BLaER1 treated with 17β-estradiol and CSF1 and Interleukin-3, amounts not matched to agents 10 nM and 100 nM (cell line): ENCODE measurements around the gene CTCF.
A peak's percentile ranks its signal among the peaks of the same experiment; 100 is the strongest.
"Not testable (repeated sequence)": the region's sequence is repeated elsewhere in the genome, so short reads cannot be mapped to it uniquely, and the experiment has no call there.

Source experiments
- H3K27ac ChIP-seq, 11 experiments: shearing (Covaris generic); formaldehyde crosslinking; 2 replicates each; pipeline ENCODE4 v1.8.1; 2022
- H3K27me3 ChIP-seq, 11 experiments: shearing (Covaris generic); formaldehyde crosslinking; 2 replicates each; pipeline ENCODE4 v1.8.1; 2022
- H3K36me3 ChIP-seq, 11 experiments: shearing (Covaris generic); formaldehyde crosslinking; 2 replicates each; pipeline ENCODE4 v1.8.1; 2022
- H3K4me1 ChIP-seq, 10 experiments: shearing (Covaris generic); formaldehyde crosslinking; 2 replicates each; pipeline ENCODE4 v1.8.1; 2022
- H3K4me2 ChIP-seq, 11 experiments: shearing (Covaris generic); formaldehyde crosslinking; 2 replicates each; pipeline ENCODE4 v1.8.1; 2022
- H3K4me3 ChIP-seq, 10 experiments: shearing (Covaris generic); formaldehyde crosslinking; 2 replicates each; pipeline ENCODE4 v1.8.1; 2022
- H3K9ac ChIP-seq, 11 experiments: shearing (Covaris generic); formaldehyde crosslinking; 2 replicates each; pipeline ENCODE4 v1.8.1; 2022
- H3K9me3 ChIP-seq, 11 experiments: shearing (Covaris generic); formaldehyde crosslinking; replicated peaks in 1 of 11; 2 replicates each; pipeline ENCODE4 v1.8.1; 2022
- H4K20me1 ChIP-seq, 11 experiments: shearing (Covaris generic); formaldehyde crosslinking; 2 replicates each; pipeline ENCODE4 v1.8.1; 2022
- Cebpa-rat ChIP-seq, 11 experiments: shearing (Covaris generic); IDR thresholded peaks; 2 replicates each; pipeline ENCODE4 v1.8.1; 2022

CTCF gene

DNA sequence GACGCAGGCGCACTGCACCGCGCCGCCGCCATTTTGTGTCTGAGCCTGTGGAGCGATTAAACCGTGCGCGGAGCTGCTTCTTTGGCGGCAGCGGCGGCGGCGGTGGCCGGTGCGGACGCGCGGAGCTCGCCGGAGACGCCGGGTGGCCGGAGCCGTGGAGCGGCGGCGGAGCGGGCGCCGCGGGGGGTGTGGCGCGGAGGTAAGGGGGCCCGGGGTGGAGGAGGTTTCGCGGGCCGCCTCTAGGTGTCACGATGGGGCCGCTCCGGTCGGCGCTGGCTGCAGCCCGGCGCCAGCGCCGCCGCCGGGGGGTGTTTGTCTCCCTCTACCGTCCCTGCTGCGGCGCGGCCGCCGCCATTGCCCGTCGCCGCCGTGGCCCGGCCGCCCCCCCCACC is at the start of gene CTCF:
TSS of gene CTCF (plus strand) at position 1 of the 392 bp plus-strand sequence. CDS start 48,307 bp downstream, outside the sequence.
- Histone ChIP-seq H3K4me2 (peak within 1 kb of the TSS; percentile 88 to 98 (median 95)), H3K27ac (peak within 1 kb of the TSS; percentile 99 to 100 (median 100)), H3K4me3 (peak within 1 kb of the TSS; percentile 80 to 99 (median 95)), H3K9me3 (no peaks in the 10 kb centered on the region), H3K9ac (peak within 1 kb of the TSS; percentile 99 to 100 (median 100)), H3K4me1 (peaks cover 65 to 75% (median 71%) of the 10 kb centered on the region in 10 experiments), H3K36me3 (peaks cover 0 to 26% (median 18%) of the 10 kb centered on the region in 11 experiments; a peak in 12 of 22 replicates), H3K27me3 (no peaks in the 10 kb centered on the region), H4K20me1 (peaks cover 9 to 80% (median 29%) of the 10 kb centered on the region in 11 experiments; a peak in 21 of 22 replicates)
- no peak for TF ChIP-seq Cebpa-rat (IDR thresholded peaks at IDR 0.05)

GRCh38 chr16:67513892-67514291 is 48.4 kb upstream of the CTCF start:
- not testable (repeated sequence) for H3K36me3 ChIP-seq, H4K20me1 ChIP-seq, H3K27me3 ChIP-seq, H3K9me3 ChIP-seq, H3K4me3 ChIP-seq
- H3K27ac ChIP-seq = peak overlapping the region in 7 of 11 experiments; percentile 18 to 87 (median 85); a peak in 10 of 22 replicates
- H3K4me1 ChIP-seq = peaks cover 56 to 67% (median 60%) of the 10 kb centered on the region in 10 experiments
- peak overlapping the region; percentile 18 to 97 (median 91); a peak in 20 of 22 replicates for H3K4me2 ChIP-seq
- peak overlapping the region in 4 of 11 experiments; percentile 19 to 55 (median 42); a peak in 3 of 22 replicates for H3K9ac ChIP-seq

DNA sequence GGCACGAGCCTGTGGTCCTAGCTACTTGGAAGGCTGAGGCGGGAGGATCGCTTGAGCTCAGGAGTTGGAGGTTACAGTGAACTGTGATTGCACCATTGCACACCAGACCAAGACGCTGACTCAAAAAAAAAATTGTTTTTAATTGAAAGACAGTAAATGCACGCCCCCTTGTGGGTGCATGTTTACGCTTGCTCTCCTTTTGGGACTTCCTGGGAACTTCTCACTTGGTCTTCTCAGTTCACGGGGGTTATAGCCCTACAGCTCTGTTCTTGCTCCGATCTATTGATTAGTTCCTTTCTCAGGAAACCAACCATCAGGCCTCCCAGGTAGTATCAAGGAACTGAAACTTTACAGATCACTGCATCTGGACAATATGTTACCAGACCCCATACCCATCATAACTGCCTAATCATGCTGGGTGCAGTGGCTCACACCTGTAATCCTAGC is 47.9 kb upstream of the CTCF start:
- no peaks in the 10 kb centered on the region for H4K20me1 ChIP-seq
- peak overlapping the region; percentile 16 to 73 (median 39); a peak in 17 of 22 replicates for H3K9ac ChIP-seq
- no peak overlapping the region for H3K4me3 ChIP-seq
- H3K36me3 ChIP-seq = no peaks in the 10 kb centered on the region
- peak overlapping the region; percentile 81 to 98 (median 93) for H3K4me2 ChIP-seq
- peak overlapping the region; percentile 23 to 87 (median 77); a peak in 20 of 22 replicates for H3K27ac ChIP-seq
- no peaks in the 10 kb centered on the region for H3K9me3 ChIP-seq
- no peaks in the 10 kb centered on the region for H3K27me3 ChIP-seq
- H3K4me1 ChIP-seq = peaks cover 60 to 67% (median 65%) of the 10 kb centered on the region in 10 experiments
- peak in 10 of 11 experiments; percentile 6 to 77 (median 60); a peak in 9 of 22 replicates for TF ChIP-seq Cebpa-rat (IDR thresholded peaks at IDR 0.05)

DNA sequence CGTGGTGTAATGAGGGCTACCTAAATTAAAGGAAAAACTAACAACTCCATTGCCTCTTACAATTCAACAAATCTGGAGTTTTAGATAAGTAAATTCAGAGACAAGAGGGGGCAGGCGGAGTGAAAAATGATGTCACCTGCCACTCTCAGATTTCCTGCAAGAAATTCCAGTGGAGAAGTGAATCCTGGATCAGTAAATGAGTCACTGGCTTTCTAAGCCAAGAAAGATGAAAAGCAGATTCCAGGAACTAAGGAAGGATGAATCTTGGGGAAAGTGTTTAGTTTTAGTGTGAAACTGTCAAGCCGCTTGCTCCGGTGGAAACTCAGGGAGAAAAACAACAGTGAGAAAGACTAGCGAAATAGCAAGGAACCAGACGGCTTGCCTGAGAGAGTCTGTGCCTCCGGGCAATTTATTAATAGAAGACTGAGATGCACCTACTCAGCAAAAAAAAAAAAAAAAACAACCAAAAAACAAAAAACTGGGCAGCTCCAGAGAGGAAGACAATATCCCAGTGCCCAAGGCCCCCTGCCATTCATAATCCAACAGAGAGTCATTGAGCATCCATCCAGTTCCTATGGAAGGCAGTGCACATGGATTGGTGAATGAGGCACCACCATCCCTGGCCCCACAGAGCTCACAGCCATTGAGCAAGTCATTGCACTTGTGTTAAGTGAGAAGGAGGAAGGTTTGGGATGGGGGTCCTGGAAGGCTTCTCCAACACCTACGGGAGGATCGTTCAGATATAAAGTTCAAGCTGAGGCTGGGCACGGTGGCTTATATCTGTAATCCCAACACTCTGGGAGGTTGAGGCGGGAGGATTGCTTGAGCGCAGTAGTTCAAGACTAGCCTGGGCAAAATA is 45.8 kb upstream of the CTCF start:
- H3K4me3 ChIP-seq = no peak overlapping the region
- no peak for TF ChIP-seq Cebpa-rat (IDR thresholded peaks at IDR 0.05)
- H3K4me2 ChIP-seq = peak overlapping the region; percentile 81 to 98 (median 93)

DNA sequence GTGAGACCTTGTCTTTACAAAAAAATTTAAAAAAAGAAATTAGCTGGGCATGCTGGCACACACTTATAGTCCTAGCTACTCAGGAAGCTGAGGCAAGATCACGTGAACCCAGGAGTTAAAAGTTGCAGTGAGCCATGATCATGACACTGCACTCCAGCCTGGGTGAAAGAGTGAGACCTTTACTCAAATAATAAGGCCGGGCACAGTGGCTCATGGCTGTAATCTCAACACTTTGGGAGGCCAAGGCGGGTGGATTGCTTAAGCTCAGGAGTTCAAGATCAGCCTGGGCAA is 45.2 kb upstream of the CTCF start:
- no peak for TF ChIP-seq Cebpa-rat (IDR thresholded peaks at IDR 0.05)
- no peaks in the 10 kb centered on the region for H3K36me3 ChIP-seq
- peaks cover 78 to 91% (median 87%) of the 10 kb centered on the region in 10 experiments for H3K4me1 ChIP-seq
- H3K27ac ChIP-seq = peak overlapping the region; percentile 14 to 87 (median 83); a peak in 19 of 22 replicates
- no peaks in the 10 kb centered on the region for H3K9me3 ChIP-seq
- peak overlapping the region in 10 of 11 experiments; percentile 60 to 73 (median 70); a peak in 17 of 22 replicates for H3K9ac ChIP-seq
- peak overlapping the region; percentile 81 to 98 (median 93) for H3K4me2 ChIP-seq
- H3K27me3 ChIP-seq = no peaks in the 10 kb centered on the region
- H3K4me3 ChIP-seq = no peak overlapping the region
- H4K20me1 ChIP-seq = no peaks in the 10 kb centered on the region

More for the DNA sequence above, 45.8 kb upstream of the CTCF start:
- Histone ChIP-seq H3K9ac (peak overlapping the region; percentile 19 to 73 (median 61); a peak in 19 of 22 replicates), H3K27me3 (no peaks in the 10 kb centered on the region), H3K4me1 (peaks cover 72 to 85% (median 81%) of the 10 kb centered on the region in 10 experiments), H3K36me3 (no peaks in the 10 kb centered on the region), H3K9me3 (no peaks in the 10 kb centered on the region), H4K20me1 (no peaks in the 10 kb centered on the region), H3K27ac (peak overlapping the region; percentile 14 to 87 (median 83); a peak in 21 of 22 replicates)

DNA sequence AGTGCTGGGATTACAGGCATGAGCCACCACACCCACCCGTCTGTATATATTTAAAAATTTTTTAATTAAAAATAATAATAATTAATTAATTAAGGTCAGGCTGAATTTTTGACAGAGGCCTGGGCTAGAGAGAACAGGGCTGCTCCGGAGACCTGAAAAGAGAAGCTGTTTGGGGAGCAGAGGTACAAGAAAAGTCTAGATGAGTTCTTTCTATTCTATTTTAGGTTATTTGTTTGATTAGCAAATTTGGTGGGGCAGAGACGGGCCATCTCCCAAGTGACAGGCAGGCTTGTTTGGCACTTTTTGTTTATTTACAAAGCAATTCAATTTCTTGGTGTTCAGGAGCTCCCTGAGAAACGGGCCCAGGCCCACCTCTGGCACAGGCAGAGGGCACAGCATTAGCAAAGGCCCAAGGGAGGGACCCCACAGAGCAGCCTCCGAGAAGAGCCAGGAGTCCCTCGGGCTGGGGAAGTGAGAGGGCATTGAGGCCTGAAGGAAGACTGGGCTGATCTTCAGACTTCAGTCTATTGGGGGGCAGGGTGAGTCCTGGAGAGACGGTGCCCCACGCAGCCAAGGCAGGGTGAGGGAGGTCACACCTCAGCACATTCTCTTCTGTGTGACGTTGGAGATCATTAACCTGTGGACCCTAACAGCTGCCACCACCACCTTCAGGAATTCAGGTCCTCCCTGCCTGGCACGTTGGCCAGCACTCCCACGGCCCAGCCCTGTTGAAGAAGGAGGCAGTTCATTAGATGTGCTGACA is 44.5 kb upstream of the CTCF start:
- Histone ChIP-seq H3K4me2 (peak overlapping the region; percentile 81 to 98 (median 93)), H3K27ac (peak overlapping the region; percentile 58 to 87 (median 83)), H3K4me3 (peak overlapping the region in 9 of 10 experiments; percentile 1 to 54 (median 37); a peak in 10 of 20 replicates), H3K27me3 (no peaks in the 10 kb centered on the region), H3K36me3 (no peaks in the 10 kb centered on the region), H4K20me1 (no peaks in the 10 kb centered on the region), H3K9me3 (no peaks in the 10 kb centered on the region), H3K9ac (peak overlapping the region; percentile 60 to 73 (median 68); a peak in 21 of 22 replicates), H3K4me1 (peaks cover 79 to 98% (median 92%) of the 10 kb centered on the region in 10 experiments)
- no peak for TF ChIP-seq Cebpa-rat (IDR thresholded peaks at IDR 0.05)

DNA sequence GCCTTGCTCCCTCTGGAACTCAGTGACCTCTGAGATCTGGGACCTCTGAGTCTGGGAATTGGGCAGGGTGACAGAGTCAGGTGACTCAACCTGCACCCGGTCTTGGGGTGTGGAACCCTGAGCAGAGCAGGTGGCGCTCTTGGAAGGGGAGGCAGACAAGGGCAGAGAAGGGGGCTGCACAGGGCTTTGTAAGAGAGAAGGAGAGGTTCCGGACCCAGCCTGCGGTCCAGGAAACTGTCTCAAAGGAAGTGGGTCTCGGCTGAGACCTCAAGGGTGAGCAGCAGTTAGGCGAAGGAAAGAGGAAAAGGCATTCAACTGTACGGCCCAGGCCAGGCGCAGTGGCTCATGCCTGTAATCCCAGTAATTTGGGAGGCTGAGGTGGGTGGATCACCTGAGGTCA is 43.6 kb upstream of the CTCF start:
- Histone ChIP-seq H3K27me3 (no peaks in the 10 kb centered on the region), H3K4me3 (peak overlapping the region in 9 of 10 experiments; percentile 1 to 54 (median 37); a peak in 15 of 20 replicates), H3K9ac (peak overlapping the region; percentile 60 to 73 (median 68); a peak in 21 of 22 replicates), H3K27ac (peak overlapping the region; percentile 58 to 87 (median 83)), H3K4me2 (peak overlapping the region; percentile 81 to 98 (median 93)), H3K9me3 (no peaks in the 10 kb centered on the region), H3K36me3 (no peaks in the 10 kb centered on the region), H4K20me1 (no peaks in the 10 kb centered on the region), H3K4me1 (peaks cover 78 to 94% (median 89%) of the 10 kb centered on the region in 10 experiments)
- no peak for TF ChIP-seq Cebpa-rat (IDR thresholded peaks at IDR 0.05)

- Histone ChIP-seq H3K27ac (peak overlapping the region in 10 of 11 experiments; percentile 72 to 87 (median 84); a peak in 19 of 22 replicates), H3K4me2 (peak overlapping the region; percentile 81 to 98 (median 93)), H3K4me3 (peak overlapping the region in 8 of 10 experiments; percentile 30 to 54 (median 40); a peak in 13 of 20 replicates), H3K9me3 (no peaks in the 10 kb centered on the region), H3K27me3 (no peaks in the 10 kb centered on the region), H3K4me1 (peaks cover 72 to 91% (median 83%) of the 10 kb centered on the region in 10 experiments), H4K20me1 (no peaks in the 10 kb centered on the region), H3K36me3 (no peaks in the 10 kb centered on the region), H3K9ac (peak overlapping the region in 9 of 11 experiments; percentile 60 to 73 (median 71); a peak in 16 of 22 replicates)
- no peak for TF ChIP-seq Cebpa-rat (IDR thresholded peaks at IDR 0.05)
Observed at GRCh38 chr16:67519242-67519641, 43.1 kb upstream of the CTCF start.
